H1 (cell line): ENCODE measurements around the gene ACOT12. TPM values are rescaled to one million over a fixed set of nuclear protein-coding genes. Genes with fewer than 3 reads are reported as not detected.

ENCODE experiments used
- CTCF ChIA-PET: fragments of 300-600 bp; sonication (Branson Sonifier 250); formaldehyde crosslinking; loops from one replicate; lab custom pipeline; 2021; ENCODE audit not compliant: partially characterized antibody; lab: Charles Lee
- POLR2A ChIA-PET: fragments of 300-600 bp; sonication (Branson Sonifier 250); formaldehyde crosslinking; loops from one replicate; lab custom pipeline; 2021; ENCODE audit warnings: inconsistent platforms; ENCODE audit not compliant: partially characterized antibody; lab: Charles Lee
- DNase-seq, 2 experiments: peaks; one replicate each; pipeline versions ENCODE4 v3.0.0 to v3.0.0-alpha.2; 2010 to 2022; ENCODE audit warnings: low spot score in 2 of 2, low read depth in 1 of 2, mixed read lengths in 1 of 2
- FAIRE-seq: peaks from 2 replicates; lab custom pipeline; 2011; peaks lifted over from hg19 to GRCh38; lab: Jason Lieb, UNC
- H2AFZ ChIP-seq: 2 replicates; pipeline ENCODE4 v1.8.1; 2012; ENCODE audit warnings: low read length, inconsistent platforms
- H2AK5ac ChIP-seq: 2 replicates; pipeline ENCODE4 v1.6.1; 2013; ENCODE audit warnings: low read depth, low read length
- H2BK120ac ChIP-seq: replicated peaks from 2 replicates; pipeline ENCODE3; 2013; ENCODE audit warnings: low read depth, low read length, inconsistent platforms
- H2BK12ac ChIP-seq: 2 replicates; pipeline ENCODE4 v1.6.1; 2013; ENCODE audit warnings: low read depth, low read length
- H2BK15ac ChIP-seq: 2 replicates; pipeline ENCODE4 v1.6.1; 2013; ENCODE audit warnings: low read length
- H2BK20ac ChIP-seq: 2 replicates; pipeline ENCODE4 v1.6.1; 2013; ENCODE audit warnings: low read length
- H2BK5ac ChIP-seq: 2 replicates; pipeline ENCODE4 v1.6.1; 2013; ENCODE audit warnings: low read depth, low read length
- H3K14ac ChIP-seq: 2 replicates; pipeline ENCODE4 v1.6.1; 2013; ENCODE audit warnings: inconsistent platforms; ENCODE audit not compliant: insufficient read length
- H3K18ac ChIP-seq: 2 replicates; pipeline ENCODE4 v1.6.1; 2013; ENCODE audit warnings: low read length; ENCODE audit errors: extremely low read depth
- H3K23ac ChIP-seq: 2 replicates; pipeline ENCODE4 v1.6.1; 2013; ENCODE audit warnings: inconsistent platforms; ENCODE audit not compliant: insufficient read length
- H3K23me2 ChIP-seq: 2 replicates; pipeline ENCODE4 v1.6.1; 2013; ENCODE audit warnings: low read depth, low read length
- H3K27ac ChIP-seq: 2 replicates; pipeline ENCODE4 v1.6.1; 2011; ENCODE audit warnings: low read depth, low read length, inconsistent platforms
- H3K27me3 ChIP-seq, 4 experiments: replicated peaks in 1 of 4; 1 replicate in 1 of 4; 2 replicates in 3 of 4; pipeline versions ENCODE4 v1.6.1 to v1.8.1; 2011 to 2013; ENCODE audit warnings: low read length in 3 of 4, mild to moderate bottlenecking in 3 of 4, inconsistent platforms in 2 of 4, mixed read lengths in 2 of 4, moderate library complexity in 1 of 4; ENCODE audit not compliant: control insufficient read depth in 3 of 4, insufficient read depth in 3 of 4; ENCODE audit errors: extremely low read depth in 1 of 4
- H3K36me3 ChIP-seq, 4 experiments: 2 replicates each; pipeline versions ENCODE4 v1.6.1 to v1.8.1; 2011 to 2013; ENCODE audit warnings: mild to moderate bottlenecking in 4 of 4, low read length in 3 of 4, moderate library complexity in 2 of 4, control low read depth in 1 of 4, inconsistent platforms in 1 of 4; ENCODE audit not compliant: insufficient read depth in 4 of 4, control insufficient read depth in 2 of 4
- H3K4ac ChIP-seq: replicated peaks from 2 replicates; pipeline ENCODE3; 2013; ENCODE audit warnings: low read length, low read depth, mixed read lengths, inconsistent platforms; ENCODE audit not compliant: insufficient read length
- H3K4me1 ChIP-seq, 4 experiments: replicated peaks in 1 of 4; 1 replicate in 1 of 4; 2 replicates in 3 of 4; pipeline versions ENCODE4 v1.6.1 to v1.8.1; 2011 to 2013; ENCODE audit warnings: low read length in 3 of 4, inconsistent platforms in 2 of 4, mixed read lengths in 1 of 4; ENCODE audit not compliant: insufficient read depth in 4 of 4, control insufficient read depth in 3 of 4
- H3K4me2 ChIP-seq, 2 experiments: 2 replicates each; pipeline versions ENCODE4 v1.6.1 to v1.8.1; 2011 to 2013; ENCODE audit warnings: low read depth in 2 of 2, low read length in 2 of 2, control low read depth in 1 of 2, inconsistent platforms in 1 of 2, mild to moderate bottlenecking in 1 of 2; ENCODE audit not compliant: insufficient read depth in 1 of 2
- H3K4me3 ChIP-seq, 4 experiments: fragments of 200-600, 300-600 bp in 1 of 4; sonication (generic), shearing (Covaris generic), sonication (Bioruptor Twin) in 1 of 4; 2 replicates each; pipeline versions ENCODE4 v1.5.1 to v1.8.1; 2011 to 2016; ENCODE audit warnings: low read length in 4 of 4, low read depth in 3 of 4, control low read depth in 2 of 4, inconsistent platforms in 2 of 4, mild to moderate bottlenecking in 2 of 4, mixed read lengths in 1 of 4, moderate library complexity in 1 of 4; ENCODE audit not compliant: insufficient read depth in 2 of 4; ENCODE audit errors: extremely low read depth in 1 of 4
- H3K56ac ChIP-seq: replicated peaks from 2 replicates; pipeline ENCODE3; 2013; ENCODE audit warnings: low read depth, mild to moderate bottlenecking, mixed read lengths, low read length, inconsistent platforms; ENCODE audit not compliant: insufficient read length
- H3K79me1 ChIP-seq: 2 replicates; pipeline ENCODE4 v1.6.1; 2013; ENCODE audit warnings: low read depth, low read length, control low read depth
- H3K79me2 ChIP-seq, 2 experiments: 2 replicates each; pipeline versions ENCODE4 v1.6.1 to v1.8.1; 2012 to 2013; ENCODE audit warnings: low read length in 2 of 2, mild to moderate bottlenecking in 2 of 2, inconsistent platforms in 1 of 2; ENCODE audit not compliant: insufficient read depth in 2 of 2, control insufficient read depth in 1 of 2
- H3K9ac ChIP-seq, 4 experiments: replicated peaks in 1 of 4; 1 replicate in 1 of 4; 2 replicates in 3 of 4; pipeline versions ENCODE4 v1.6.1 to v1.8.1; 2011 to 2013; ENCODE audit warnings: low read depth in 3 of 4, low read length in 3 of 4, control low read depth in 2 of 4, mild to moderate bottlenecking in 2 of 4, moderate library complexity in 2 of 4, inconsistent platforms in 1 of 4; ENCODE audit errors: extremely low read depth in 1 of 4
- H3K9me3 ChIP-seq, 2 experiments: 2 replicates each; pipeline versions ENCODE4 v1.6.1 to v1.8.1; 2012 to 2013; ENCODE audit warnings: mild to moderate bottlenecking in 2 of 2, moderate library complexity in 2 of 2, control low read depth in 1 of 2, inconsistent platforms in 1 of 2, low read depth in 1 of 2, low read length in 1 of 2, mixed read lengths in 1 of 2; ENCODE audit not compliant: insufficient read depth in 2 of 2
- H4K20me1 ChIP-seq, 2 experiments: replicated peaks in 1 of 2; 2 replicates each; pipeline versions ENCODE3 to v1.8.1; 2011 to 2013; ENCODE audit warnings: inconsistent platforms in 2 of 2, low read length in 2 of 2, mild to moderate bottlenecking in 1 of 2; ENCODE audit not compliant: insufficient read depth in 2 of 2, control insufficient read depth in 1 of 2
- H4K5ac ChIP-seq: 2 replicates; pipeline ENCODE4 v1.6.1; 2013; ENCODE audit warnings: low read length, low read depth, mixed read lengths, inconsistent platforms; ENCODE audit not compliant: insufficient read length
- H4K8ac ChIP-seq: 2 replicates; pipeline ENCODE4 v1.8.0; 2013; ENCODE audit warnings: mild to moderate bottlenecking, moderate library complexity, low read length, inconsistent platforms; ENCODE audit not compliant: insufficient read depth; ENCODE audit errors: extremely low read depth
- H4K91ac ChIP-seq: replicated peaks from 2 replicates; pipeline ENCODE3; 2013; ENCODE audit warnings: low read length, mixed read lengths, inconsistent platforms; ENCODE audit not compliant: insufficient read length
- RNF2 ChIP-seq: fragments of 200-900, 300-1000 bp; sonication (generic); IDR thresholded peaks from 2 replicates; pipeline ENCODE4 v1.7.1; 2016; ENCODE audit warnings: borderline replicate concordance, low read depth, mild to moderate bottlenecking, antibody characterized with exemption, low read length; ENCODE audit not compliant: poor library complexity, severe bottlenecking; ENCODE audit errors: missing control alignments
- polyA plus RNA-seq, 7 experiments: library from polyadenylated mRNA; depleted of rRNA in 3 of 7; stranded (reverse) in 5 of 7; unstranded in 2 of 7; fragments of >200 nt in 5 of 7; fragments of 200-250 nt in 2 of 7; gene quantifications; 1 replicate in 5 of 7; 2 replicates in 1 of 7; 4 replicates in 1 of 7; pipeline versions ENCODE4 v1.2.1 to v1.2.3, GENCODE V29; 2011 to 2013; ENCODE audit warnings: missing spikeins in 2 of 7, mixed read lengths in 2 of 7
- total RNA-seq: library from RNA; stranded (reverse); fragmentation: NEBNext Ultra II Directional; extraction: Animal tissue kit (Norgen Biotek cat#: 25700); gene quantifications from 2 replicates; pipeline ENCODE4 v1.2.1, GENCODE V29; 2021

ACOT12 gene
- total and polyA plus RNA-seq, 2 of the 8 experiments (the other 6 are each of a cell fraction or from before 2014, with no cell fraction given): 0.29 TPM; not detected in 1

DNA sequence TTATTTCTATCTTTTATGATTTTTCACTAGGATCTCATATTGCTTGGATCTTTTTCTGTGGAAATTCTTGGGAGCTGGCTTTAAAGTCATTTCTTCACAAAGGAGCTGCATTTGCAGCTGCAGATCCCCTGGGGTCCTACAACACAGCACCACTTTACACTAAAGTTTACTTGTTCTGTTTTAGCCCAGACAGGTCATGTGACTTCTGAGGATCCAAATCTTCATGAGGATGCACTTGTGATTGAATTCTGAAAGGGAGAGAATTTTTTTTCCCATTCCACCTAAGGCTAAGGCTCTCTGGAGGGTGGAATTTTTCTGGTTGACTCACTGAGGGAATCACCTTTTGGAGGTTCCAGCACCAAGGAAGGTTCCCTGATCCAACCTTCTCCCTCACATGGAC lies 43.4 kb downstream of the ACOT12 start:
- Histone ChIP-seq H3K9me3 (no peaks in the 10 kb centered on the region), H2BK12ac (no peak overlapping the region), H3K4me2 (no peak overlapping the region), H3K27ac (no peak overlapping the region), H3K79me2 (no peaks in the 10 kb centered on the region), H2BK5ac (no peak overlapping the region), H2BK15ac (no peak overlapping the region), H4K20me1 (no peaks in the 10 kb centered on the region), H4K5ac (no peak overlapping the region), H2AFZ (peak overlapping the region; percentile 6; the same call in 1 of the 2 replicates), H4K8ac (no peak overlapping the region), H4K91ac (no peak overlapping the region), H3K23me2 (no peaks in the 10 kb centered on the region), H3K36me3 (no peaks in the 10 kb centered on the region), H2AK5ac (no peak overlapping the region), H3K4me3 (no peak overlapping the region), H3K56ac (no peak overlapping the region), H3K9ac (no peak overlapping the region), H3K4me1 (no peaks in the 10 kb centered on the region; a peak in 2 of 7 replicates), H3K27me3 (no peaks in the 10 kb centered on the region), H2BK20ac (no peak overlapping the region)
- POLR2A ChIA-PET: no interaction called here
- DNase-seq: no peak
- FAIRE-seq: no peak
- TF ChIP-seq RNF2: no peak
- TF ChIP-seq, all 59 proteins: peak for 0
- Histone ChIP-seq H3K4ac (no peak overlapping the region), H2BK120ac (no peak overlapping the region), H3K14ac (no peak overlapping the region), H3K23ac (no peak overlapping the region), H3K18ac (no peak overlapping the region), H3K79me1 (no peaks in the 10 kb centered on the region)
- CTCF ChIA-PET: no interaction called here
